Mucosa of rectum (tissue), 2 donors: ENCODE data around the gene NINL.

Source experiments
- H3K27ac ChIP-seq, 2 donors: one replicate each; pipeline ENCODE4 v1.7.0; 2013; ENCODE audit warnings: inconsistent platforms in 2 of 2, low read depth in 2 of 2, low read length in 2 of 2
- H3K27me3 ChIP-seq, 2 donors: one replicate each; pipeline ENCODE4 v1.7.0; 2013; ENCODE audit warnings: low read length in 2 of 2; ENCODE audit not compliant: control insufficient read depth in 2 of 2, insufficient read depth in 2 of 2
- H3K36me3 ChIP-seq, 2 donors: one replicate each; pipeline ENCODE4 v1.7.0; 2013; ENCODE audit warnings: low read length in 2 of 2; ENCODE audit not compliant: control insufficient read depth in 2 of 2, insufficient read depth in 2 of 2
- H3K4me1 ChIP-seq, 2 donors: one replicate each; pipeline ENCODE4 v1.7.0; 2013; ENCODE audit warnings: low read length in 2 of 2, mild to moderate bottlenecking in 1 of 2; ENCODE audit not compliant: control insufficient read depth in 2 of 2, insufficient read depth in 2 of 2
- H3K4me3 ChIP-seq, 2 donors: one replicate each; pipeline ENCODE4 v1.7.0; 2013; ENCODE audit warnings: low read length in 2 of 2
- H3K9ac ChIP-seq, 2 donors: one replicate each; pipeline ENCODE4 v1.7.0; 2013; ENCODE audit warnings: low read length in 2 of 2, low read depth in 1 of 2, mild to moderate bottlenecking in 1 of 2
- H3K9me3 ChIP-seq, 2 donors: one replicate each; pipeline ENCODE4 v1.7.0; 2013; ENCODE audit warnings: low read length in 2 of 2; ENCODE audit not compliant: control insufficient read depth in 2 of 2
- donor health status: healthy.
- donor health status: Normal muscosa, but diverticular disease.

The NINL gene

DNA sequence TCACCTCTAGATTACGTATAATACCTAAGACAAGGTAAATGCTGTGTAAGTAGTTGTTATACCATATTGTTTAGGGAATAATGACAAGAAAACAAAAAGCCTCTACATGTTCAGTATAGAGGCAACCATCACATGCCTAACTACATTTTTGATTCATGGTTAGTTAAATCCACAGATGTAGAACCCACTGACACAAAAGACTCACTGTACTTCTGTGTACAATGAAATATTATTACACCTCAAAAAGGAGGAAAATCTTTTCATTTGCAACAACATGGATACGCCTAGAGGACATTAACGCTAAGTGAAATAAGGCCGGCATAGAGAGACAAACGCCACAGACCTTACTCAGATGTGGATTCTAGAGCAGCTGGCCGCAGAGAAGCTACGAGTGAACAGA, 50.5 kb downstream of the NINL start:
- H3K36me3 ChIP-seq = no peaks in the 10 kb centered on the region
- H3K4me1 ChIP-seq = peaks cover 0 to 3% of the 10 kb centered on the region in 2 donors
- H3K27me3 ChIP-seq = no peaks in the 10 kb centered on the region
- H3K9me3 ChIP-seq = no peaks in the 10 kb centered on the region
- no peak overlapping the region for H3K9ac ChIP-seq
- no peak overlapping the region for H3K27ac ChIP-seq
- no peak overlapping the region for H3K4me3 ChIP-seq

GRCh38 chr20:25533920-25534700, 51.2 kb downstream of the NINL start:
- H3K4me1 ChIP-seq = peaks cover 0 to 2% of the 10 kb centered on the region in 2 donors
- H3K9me3 ChIP-seq = no peaks in the 10 kb centered on the region
- H3K9ac ChIP-seq = no peak overlapping the region
- H3K36me3 ChIP-seq = no peaks in the 10 kb centered on the region
- H3K27me3 ChIP-seq = no peaks in the 10 kb centered on the region
- no peak overlapping the region for H3K4me3 ChIP-seq
- H3K27ac ChIP-seq = no peak overlapping the region

GRCh38 chr20:25532971-25533391, 52.4 kb downstream of the NINL start:
- Histone ChIP-seq H3K27me3 (no peaks in the 10 kb centered on the region), H3K36me3 (no peaks in the 10 kb centered on the region), H3K27ac (no peak overlapping the region), H3K4me1 (no peaks in the 10 kb centered on the region), H3K4me3 (no peak overlapping the region), H3K9ac (no peak overlapping the region), H3K9me3 (no peaks in the 10 kb centered on the region)

GRCh38 chr20:25532015-25532751, 53.1 kb downstream of the NINL start:
- H3K27me3 ChIP-seq = no peaks in the 10 kb centered on the region
- H3K27ac ChIP-seq = peak overlapping the region in 1 of 2 donors; percentile 48
- H3K9me3 ChIP-seq = no peaks in the 10 kb centered on the region
- no peaks in the 10 kb centered on the region for H3K4me1 ChIP-seq
- H3K9ac ChIP-seq = no peak overlapping the region
- H3K4me3 ChIP-seq = no peak overlapping the region
- no peaks in the 10 kb centered on the region for H3K36me3 ChIP-seq

DNA sequence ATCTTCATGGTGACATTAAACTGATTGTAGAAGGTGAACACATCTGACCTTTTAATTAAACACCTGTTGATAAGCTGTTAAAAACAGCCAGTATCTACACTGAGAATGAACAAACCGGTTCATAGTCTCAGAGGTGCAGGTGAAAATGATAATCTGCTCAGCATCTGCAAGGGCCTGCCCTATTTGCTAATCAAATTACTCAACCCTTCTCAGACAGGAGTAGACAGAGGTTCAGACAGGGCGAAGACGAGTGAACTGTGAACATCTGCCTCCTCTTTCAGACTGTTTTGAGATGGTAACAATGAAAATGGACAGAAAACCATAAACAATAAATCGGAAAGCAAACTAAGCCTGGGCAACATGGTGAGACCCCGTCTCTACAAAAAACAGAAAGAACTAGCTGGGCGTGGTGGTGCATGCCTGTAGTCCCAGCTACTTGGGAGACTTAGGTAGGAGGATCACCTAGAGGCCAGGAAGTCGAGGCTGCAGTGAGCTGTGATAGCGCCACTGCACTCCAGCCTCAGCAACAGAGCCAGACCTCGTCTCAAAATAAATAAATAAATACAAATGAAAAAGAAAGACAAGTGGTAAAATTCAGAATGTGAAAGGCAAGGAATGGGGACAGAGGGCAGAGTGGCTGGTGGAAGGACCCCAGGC, 55.9 kb downstream of the NINL start:
- Histone ChIP-seq H3K9ac (no peak overlapping the region), H3K4me3 (no peak overlapping the region), H3K27ac (no peak overlapping the region), H3K9me3 (no peaks in the 10 kb centered on the region), H3K27me3 (no peaks in the 10 kb centered on the region), H3K4me1 (no peaks in the 10 kb centered on the region), H3K36me3 (no peaks in the 10 kb centered on the region)

GRCh38 chr20:25527949-25528348, 57.4 kb downstream of the NINL start:
- Histone ChIP-seq H3K9ac (no peak overlapping the region), H3K27ac (no peak overlapping the region), H3K4me3 (no peak overlapping the region), H3K9me3 (no peaks in the 10 kb centered on the region), H3K27me3 (no peaks in the 10 kb centered on the region), H3K4me1 (no peaks in the 10 kb centered on the region), H3K36me3 (no peaks in the 10 kb centered on the region)

- H3K4me3 ChIP-seq = no peak overlapping the region
- no peaks in the 10 kb centered on the region for H3K9me3 ChIP-seq
- no peak overlapping the region for H3K27ac ChIP-seq
- H3K36me3 ChIP-seq = no peaks in the 10 kb centered on the region
- no peaks in the 10 kb centered on the region for H3K4me1 ChIP-seq
- no peaks in the 10 kb centered on the region for H3K27me3 ChIP-seq
- H3K9ac ChIP-seq = no peak overlapping the region
These were observed 58.9 kb downstream of the NINL start for GRCh38 chr20:25526446-25526845.

- H3K9me3 ChIP-seq = no peaks in the 10 kb centered on the region
- H3K9ac ChIP-seq = no peak overlapping the region
- no peak overlapping the region for H3K27ac ChIP-seq
- no peaks in the 10 kb centered on the region for H3K36me3 ChIP-seq
- no peaks in the 10 kb centered on the region for H3K27me3 ChIP-seq
- no peak overlapping the region for H3K4me3 ChIP-seq
- no peaks in the 10 kb centered on the region for H3K4me1 ChIP-seq
These were observed 59.5 kb downstream of the NINL start for GRCh38 chr20:25525867-25526266.

DNA sequence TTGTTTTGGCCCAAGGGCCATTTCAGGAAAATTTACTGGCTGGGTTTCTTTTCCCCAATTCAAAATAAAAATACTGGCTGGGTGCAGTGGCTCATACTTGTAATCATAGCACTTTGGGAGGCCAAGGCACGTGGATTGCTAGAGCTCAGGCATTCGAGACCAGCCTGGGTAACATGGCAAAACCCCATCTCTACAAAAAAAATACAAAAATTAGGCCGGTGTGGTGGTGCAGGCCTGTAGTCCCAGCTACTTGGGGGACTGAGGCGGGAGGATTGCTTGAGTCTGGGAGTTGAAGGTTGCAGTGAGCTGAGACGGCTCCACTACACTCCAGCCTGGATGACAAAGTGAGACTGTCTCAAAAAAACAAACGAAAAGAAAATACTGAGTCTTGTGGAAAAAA, 60.0 kb downstream of the NINL start:
- H3K36me3 ChIP-seq = no peaks in the 10 kb centered on the region
- no peaks in the 10 kb centered on the region for H3K27me3 ChIP-seq

DNA sequence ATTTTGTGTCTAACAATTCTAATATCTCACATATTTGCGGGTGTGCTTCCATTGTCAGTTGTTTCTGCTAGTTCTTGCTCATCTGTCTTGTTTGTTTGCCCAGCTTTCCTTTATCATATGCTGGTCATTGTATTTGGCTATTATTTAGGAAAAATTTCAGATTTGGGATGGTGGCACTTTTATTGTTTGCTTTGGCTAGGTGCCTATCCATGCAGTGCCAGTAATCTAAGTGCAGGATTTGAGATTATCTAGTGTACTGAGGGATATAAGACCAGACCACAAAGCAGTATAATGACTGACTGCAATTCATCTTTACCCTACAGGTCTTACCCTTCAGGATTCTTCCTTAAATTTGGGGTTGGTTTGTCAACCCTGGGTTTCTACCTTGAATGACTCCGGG, 63.9 kb downstream of the NINL start:
- H3K4me3 ChIP-seq = no peak overlapping the region
- no peaks in the 10 kb centered on the region for H3K4me1 ChIP-seq
- no peaks in the 10 kb centered on the region for H3K9me3 ChIP-seq
- H3K27ac ChIP-seq = no peak overlapping the region
- no peaks in the 10 kb centered on the region for H3K27me3 ChIP-seq
- no peak overlapping the region for H3K9ac ChIP-seq
- H3K36me3 ChIP-seq = no peaks in the 10 kb centered on the region

More for the DNA sequence above, 60.0 kb downstream of the NINL start:
- no peak overlapping the region for H3K4me3 ChIP-seq
- no peak overlapping the region for H3K9ac ChIP-seq
- no peak overlapping the region for H3K27ac ChIP-seq
- H3K4me1 ChIP-seq = no peaks in the 10 kb centered on the region
- H3K9me3 ChIP-seq = no peaks in the 10 kb centered on the region
